Endothelial cell of umbilical vein (primary cell): ENCODE results near the gene PRDM16. TPM values are rescaled to one million over a fixed set of nuclear protein-coding genes. Genes with fewer than 3 reads are reported as not detected.

Source experiments
- BruUV-seq: library from RNA; stranded (reverse); fragments of 400-500 nt; replicated peaks from 2 replicates; lab custom pipeline; 2021; lab: Mats Ljungman, UMichigan
- CTCF ChIA-PET: fragments of 300-600, 350-600 bp; sonication (Branson Sonifier 250); formaldehyde crosslinking; loops from one replicate; lab custom pipeline; 2021; ENCODE audit warnings: antibody characterized with exemption, inconsistent platforms; lab: Charles Lee
- POLR2A ChIA-PET: fragments of 300-600, 350-600 bp; sonication (Branson Sonifier 250); formaldehyde crosslinking; loops from one replicate; lab custom pipeline; 2021; ENCODE audit warnings: antibody characterized with exemption, inconsistent platforms; lab: Charles Lee
- DNase-seq: peaks from one replicate; pipeline ENCODE4 v3.0.0-alpha.2; 2011; ENCODE audit warnings: low read depth, low spot score
- FAIRE-seq: peaks from 2 replicates; lab custom pipeline; 2011; peaks lifted over from hg19 to GRCh38; lab: Jason Lieb, UNC
- H2AFZ ChIP-seq: 2 replicates; pipeline ENCODE4 v1.6.0; 2012; ENCODE audit warnings: low read depth, low read length, control low read depth, inconsistent platforms
- H3K27ac ChIP-seq: 2 replicates; pipeline ENCODE4 v1.5.1; 2011; ENCODE audit warnings: low read depth, mild to moderate bottlenecking, control low read depth, low read length, moderate library complexity; ENCODE audit not compliant: insufficient read depth
- H3K27me3 ChIP-seq, 2 experiments: 2 replicates each; pipeline versions ENCODE4 v1.6.0 to v1.6.1; 2011; ENCODE audit warnings: low read length in 2 of 2, mixed read lengths in 1 of 2; ENCODE audit not compliant: control insufficient read depth in 2 of 2, insufficient read depth in 2 of 2
- H3K36me3 ChIP-seq, 2 experiments: 2 replicates in 1 of 2; 3 replicates in 1 of 2; pipeline ENCODE4 v1.5.1; 2011; ENCODE audit warnings: low read length in 2 of 2, mild to moderate bottlenecking in 1 of 2, moderate library complexity in 1 of 2; ENCODE audit not compliant: control insufficient read depth in 2 of 2, insufficient read depth in 2 of 2; ENCODE audit errors: extremely low read depth in 1 of 2
- H3K4me1 ChIP-seq: 3 replicates; pipeline ENCODE4 v1.5.1; 2011; ENCODE audit warnings: mild to moderate bottlenecking, low read length; ENCODE audit not compliant: control insufficient read depth, insufficient read depth; ENCODE audit errors: extremely low read depth
- H3K4me2 ChIP-seq: 2 replicates; pipeline ENCODE4 v1.6.1; 2011; ENCODE audit warnings: low read length, control low read depth, mixed read lengths; ENCODE audit not compliant: insufficient read depth
- H3K4me3 ChIP-seq, 3 experiments: fragments of 200-600 bp in 1 of 3; sonication (generic), shearing (Covaris generic) in 1 of 3; replicated peaks in 1 of 3; 2 replicates each; pipeline ENCODE4 v1.5.1; 2011 to 2016; ENCODE audit warnings: control low read depth in 3 of 3, low read length in 3 of 3, mild to moderate bottlenecking in 2 of 3, inconsistent platforms in 1 of 3, low read depth in 1 of 3, moderate library complexity in 1 of 3; ENCODE audit not compliant: insufficient read depth in 1 of 3
- H3K79me2 ChIP-seq: 2 replicates; pipeline ENCODE4 v1.6.0; 2012; ENCODE audit warnings: low read length, inconsistent platforms; ENCODE audit not compliant: control insufficient read depth, insufficient read depth
- H3K9ac ChIP-seq: replicated peaks from 2 replicates; pipeline ENCODE3; 2011; ENCODE audit warnings: low read length, control low read depth; ENCODE audit not compliant: insufficient read depth; ENCODE audit errors: extremely low read depth
- H3K9me1 ChIP-seq: replicated peaks from 3 replicates; pipeline ENCODE4 v1.6.0; 2011; ENCODE audit warnings: mild to moderate bottlenecking, low read length; ENCODE audit not compliant: control insufficient read depth, insufficient read depth; ENCODE audit errors: extremely low read depth
- H3K9me3 ChIP-seq: replicated peaks from 2 replicates; pipeline ENCODE4 v1.5.1; 2012; ENCODE audit warnings: low read length, inconsistent platforms; ENCODE audit not compliant: control insufficient read depth, insufficient read depth
- H4K20me1 ChIP-seq: replicated peaks from 2 replicates; pipeline ENCODE3; 2011; ENCODE audit warnings: mild to moderate bottlenecking, low read length; ENCODE audit not compliant: control insufficient read depth, insufficient read depth; ENCODE audit errors: extremely low read depth
- EZH2 ChIP-seq: IDR thresholded peaks from 2 replicates; pipeline ENCODE4 v1.6.1; 2012; ENCODE audit warnings: borderline replicate concordance, low read depth, mild to moderate bottlenecking, moderate library complexity, low read length, inconsistent platforms; ENCODE audit not compliant: severe bottlenecking
- FOS ChIP-seq: IDR thresholded peaks from 2 replicates; pipeline ENCODE4 v1.6.1; 2011; ENCODE audit warnings: mild to moderate bottlenecking, low read length, moderate library complexity, borderline replicate concordance; ENCODE audit not compliant: insufficient read depth
- GATA2 ChIP-seq: IDR thresholded peaks from 2 replicates; pipeline ENCODE4 v1.7.0; 2011; ENCODE audit warnings: low read depth, mild to moderate bottlenecking, moderate library complexity, mixed read lengths, low read length; ENCODE audit not compliant: insufficient read length, insufficient read depth
- JUN ChIP-seq: IDR thresholded peaks from 2 replicates; pipeline ENCODE4 v1.6.1; 2011; ENCODE audit warnings: borderline replicate concordance, low read depth; ENCODE audit not compliant: insufficient read length, insufficient read depth
- MAX ChIP-seq: IDR thresholded peaks from 2 replicates; pipeline ENCODE4 v1.6.1; 2011; ENCODE audit not compliant: insufficient read depth, insufficient read length
- MYC ChIP-seq: IDR thresholded peaks from one replicate; pipeline ENCODE4 v1.6.1; 2011; ENCODE audit warnings: mild to moderate bottlenecking, low read depth, low read length
- POLR2A ChIP-seq: IDR thresholded peaks from 2 replicates; pipeline ENCODE4 v1.6.1; 2012; ENCODE audit warnings: low read depth, mild to moderate bottlenecking, control low read depth, low read length
- POLR2AphosphoS5 ChIP-seq: IDR thresholded peaks from 2 replicates; pipeline ENCODE4 v1.6.1; 2012; ENCODE audit warnings: low read depth, mild to moderate bottlenecking, control low read depth, low read length, moderate library complexity; ENCODE audit not compliant: insufficient read depth
- dilution Hi-C: fragments of 300-500 bp; cut with MboI; formaldehyde crosslinking; loops from one replicate; pipeline ENCODE4 v1.15.0; 2019; ENCODE audit warnings: low sequenced_read_pairs; ENCODE audit not compliant: extremely low pct_ligation_motif_present
- intact Hi-C: fragments of 100-400 bp; cut with micrococcal nuclease; formaldehyde crosslinking; loops from one replicate; pipeline ENCODE4 v1.10.0; 2022
- polyA plus RNA-seq, 4 experiments: library from polyadenylated mRNA; depleted of rRNA in 3 of 4; stranded (reverse) in 3 of 4; unstranded in 1 of 4; fragments of >200 nt; gene quantifications; 2 replicates each; pipeline versions ENCODE4 v1.2.1 to v1.2.3, GENCODE V29; 2011 to 2012; ENCODE audit warnings: missing spikeins in 1 of 4
- total RNA-seq: library from RNA; stranded (reverse); gene quantifications from 2 replicates; pipeline ENCODE4 v1.2.3, GENCODE V29; 2021
- TF ChIP-seq, protein P1 (sequence below), 2 donors: IDR thresholded peaks; 1 replicate in 1 of 2; 2 replicates in 1 of 2; pipeline ENCODE4 v1.5.1; 2011; ENCODE audit warnings: low read length in 2 of 2, mild to moderate bottlenecking in 2 of 2, moderate library complexity in 2 of 2, control low read depth in 1 of 2, inconsistent platforms in 1 of 2, low read depth in 1 of 2; ENCODE audit not compliant: insufficient read depth in 1 of 2; ENCODE audit errors: extremely low read depth in 1 of 2

The PRDM16 gene
- total and polyA plus RNA-seq, 2 donors (not counting 3 experiments of a cell fraction or from before 2014, with no cell fraction given): not detected

- intact Hi-C loops: no loop called here
- Histone ChIP-seq H3K9me3 (no peaks in the 10 kb centered on the region), H3K79me2 (no peaks in the 10 kb centered on the region), H3K36me3 (no peaks in the 10 kb centered on the region), H2AFZ (no peak overlapping the region), H4K20me1 (no peaks in the 10 kb centered on the region), H3K4me1 (no peaks in the 10 kb centered on the region), H3K9ac (no peak overlapping the region), H3K27me3 (no peaks in the 10 kb centered on the region), H3K4me2 (no peak overlapping the region), H3K27ac (no peak overlapping the region), H3K9me1 (no peaks in the 10 kb centered on the region), H3K4me3 (no peak overlapping the region)
- dilution Hi-C loops: no loop called here
- BruUV-seq: no TSS peak
- DNase-seq (no peak), FAIRE-seq (no peak)
- ChIA-PET CTCF (no interaction called here), POLR2A (no interaction called here)
- TF ChIP-seq GATA2 (no peak), MYC (no peak), FOS (no peak), JUN (no peak)
- TF ChIP-seq, protein P1, sequence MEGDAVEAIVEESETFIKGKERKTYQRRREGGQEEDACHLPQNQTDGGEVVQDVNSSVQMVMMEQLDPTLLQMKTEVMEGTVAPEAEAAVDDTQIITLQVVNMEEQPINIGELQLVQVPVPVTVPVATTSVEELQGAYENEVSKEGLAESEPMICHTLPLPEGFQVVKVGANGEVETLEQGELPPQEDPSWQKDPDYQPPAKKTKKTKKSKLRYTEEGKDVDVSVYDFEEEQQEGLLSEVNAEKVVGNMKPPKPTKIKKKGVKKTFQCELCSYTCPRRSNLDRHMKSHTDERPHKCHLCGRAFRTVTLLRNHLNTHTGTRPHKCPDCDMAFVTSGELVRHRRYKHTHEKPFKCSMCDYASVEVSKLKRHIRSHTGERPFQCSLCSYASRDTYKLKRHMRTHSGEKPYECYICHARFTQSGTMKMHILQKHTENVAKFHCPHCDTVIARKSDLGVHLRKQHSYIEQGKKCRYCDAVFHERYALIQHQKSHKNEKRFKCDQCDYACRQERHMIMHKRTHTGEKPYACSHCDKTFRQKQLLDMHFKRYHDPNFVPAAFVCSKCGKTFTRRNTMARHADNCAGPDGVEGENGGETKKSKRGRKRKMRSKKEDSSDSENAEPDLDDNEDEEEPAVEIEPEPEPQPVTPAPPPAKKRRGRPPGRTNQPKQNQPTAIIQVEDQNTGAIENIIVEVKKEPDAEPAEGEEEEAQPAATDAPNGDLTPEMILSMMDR (IDR thresholded peaks at IDR 0.05; ENCODE audit: extremely low read depth in 1 of 2, insufficient read depth in 1 of 2, low read depth in 1 of 2, low read length in 2 of 2): no peak
Measured at GRCh38 chr1:3162322-3162882, 93.4 kb downstream of the PRDM16 start.

DNA sequence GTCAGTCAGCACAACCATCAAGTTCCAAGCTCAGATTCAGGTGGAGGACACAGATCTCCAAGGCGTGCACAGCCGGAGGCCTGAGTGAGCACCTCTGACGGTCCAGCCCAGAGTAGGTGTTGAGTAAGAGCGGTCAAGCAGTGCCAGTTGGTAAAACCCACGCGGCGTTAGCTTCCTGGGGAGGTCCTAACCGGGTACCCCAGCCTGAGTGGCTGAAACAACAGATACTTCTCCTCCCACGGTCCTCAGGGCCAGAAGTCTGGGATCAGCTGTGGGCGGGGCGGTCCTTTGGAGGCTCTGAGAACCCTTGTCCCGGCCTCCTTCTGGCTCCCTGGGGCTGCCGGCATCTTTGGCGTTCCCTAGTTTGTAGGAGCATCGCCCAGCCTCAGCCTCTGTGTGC lies 94.4 kb downstream of the PRDM16 start:
- Histone ChIP-seq H3K9me3 (no peaks in the 10 kb centered on the region), H3K4me3 (no peak overlapping the region), H4K20me1 (no peaks in the 10 kb centered on the region), H3K4me1 (no peaks in the 10 kb centered on the region), H3K27ac (no peak overlapping the region), H3K4me2 (no peak overlapping the region), H3K79me2 (no peaks in the 10 kb centered on the region), H3K27me3 (no peaks in the 10 kb centered on the region), H3K36me3 (no peaks in the 10 kb centered on the region), H3K9ac (no peak overlapping the region), H3K9me1 (no peaks in the 10 kb centered on the region), H2AFZ (no peak overlapping the region)
- dilution Hi-C loops (no loop called here), intact Hi-C loops (no loop called here)
- no peak for FAIRE-seq
- CTCF ChIA-PET: no interaction called here
- no peak for DNase-seq
- BruUV-seq: no TSS peak
- POLR2A ChIA-PET: no interaction called here
- TF ChIP-seq POLR2AphosphoS5 (no peak), POLR2A (no peak), GATA2 (no peak), FOS (no peak), EZH2 (no peak), MYC (no peak), JUN (no peak), MAX (no peak)
- TF ChIP-seq, protein P1 (IDR thresholded peaks at IDR 0.05; ENCODE audit: extremely low read depth in 1 of 2, insufficient read depth in 1 of 2, low read depth in 1 of 2, low read length in 2 of 2): no peak
